Progenitor cell of endocrine pancreas (in vitro differentiated cells): ENCODE data around the gene CERS6. TPM values are rescaled to one million over a fixed set of nuclear protein-coding genes. Genes with fewer than 3 reads are reported as not detected.
"Not testable (repeated sequence)": the region's sequence is repeated elsewhere in the genome, so short reads cannot be mapped to it uniquely, and the experiment has no call there.

Experiments
- DNase-seq: peaks from one replicate; pipeline ENCODE4 v3.0.0; 2021; ENCODE audit warnings: low spot score; ENCODE audit not compliant: unreplicated experiment
- H3K27ac Mint-ChIP-seq: 2 replicates; pipeline ENCODE4 v1.8.0; 2021; ENCODE audit warnings: mild to moderate bottlenecking, moderate library complexity, mixed read lengths
- H3K27me3 Mint-ChIP-seq: 2 replicates; pipeline ENCODE4 v1.8.0; 2021; ENCODE audit warnings: mixed read lengths
- H3K36me3 Mint-ChIP-seq: 2 replicates; pipeline ENCODE4 v1.8.0; 2022; ENCODE audit warnings: mixed read lengths; ENCODE audit not compliant: insufficient read depth
- H3K4me1 Mint-ChIP-seq: 2 replicates; pipeline ENCODE4 v1.8.0; 2021; ENCODE audit warnings: low read depth, mixed read lengths
- H3K4me3 Mint-ChIP-seq: 2 replicates; pipeline ENCODE4 v1.8.0; 2021; ENCODE audit warnings: low read depth, mild to moderate bottlenecking, moderate library complexity, mixed read lengths
- H3K9me3 Mint-ChIP-seq: 2 replicates; pipeline ENCODE4 v1.8.0; 2021; ENCODE audit warnings: low read depth, mixed read lengths
- CTCF ChIP-seq: fragments of 200-600 bp; sonication (generic); IDR thresholded peaks from one replicate; pipeline ENCODE4 v1.5.0; 2021; ENCODE audit warnings: antibody characterized with exemption, mild to moderate bottlenecking; ENCODE audit not compliant: unreplicated experiment
- total RNA-seq: library from RNA; stranded (reverse); gene quantifications from 2 replicates; pipeline ENCODE4 v1.2.1, GENCODE V29; 2021

CERS6 gene
- total RNA-seq, 1 donor from 2014 or later = 32.5 TPM

GRCh38 chr2:168660870-168661862 lies 205.1 kb downstream of the CERS6 start:
- no peak overlapping the region for H3K4me3 Mint-ChIP-seq
- H3K36me3 Mint-ChIP-seq = peaks cover 4% of the 10 kb centered on the region
- no peaks in the 10 kb centered on the region for H3K27me3 Mint-ChIP-seq
- TF ChIP-seq CTCF = no peak
- peaks cover 18% of the 10 kb centered on the region for H3K4me1 Mint-ChIP-seq
- H3K27ac Mint-ChIP-seq = peak overlapping the region; percentile 0
- no peak for DNase-seq
- H3K9me3 Mint-ChIP-seq = no peaks in the 10 kb centered on the region

- Mint-ChIP-seq H3K27ac (no peak overlapping the region), H3K36me3 (peaks cover 4% of the 10 kb centered on the region), H3K4me3 (no peak overlapping the region), H3K4me1 (peaks cover 18% of the 10 kb centered on the region), H3K9me3 (no peaks in the 10 kb centered on the region), H3K27me3 (no peaks in the 10 kb centered on the region)
- DNase-seq = no peak
- no peak for TF ChIP-seq CTCF
Observed at GRCh38 chr2:168661863-168662256, 205.8 kb downstream of the CERS6 start.

GRCh38 chr2:168662651-168663208 lies 206.7 kb downstream of the CERS6 start:
- Mint-ChIP-seq H3K27me3 (no peaks in the 10 kb centered on the region), H3K4me3 (no peak overlapping the region), H3K9me3 (no peaks in the 10 kb centered on the region), H3K27ac (no peak overlapping the region), H3K36me3 (peaks cover 2% of the 10 kb centered on the region), H3K4me1 (peaks cover 19% of the 10 kb centered on the region)
- no peak for DNase-seq
- TF ChIP-seq CTCF = no peak

- Mint-ChIP-seq H3K36me3 (no peaks in the 10 kb centered on the region), H3K4me3 (no peak overlapping the region), H3K27ac (peak overlapping the region; percentile 54), H3K9me3 (no peaks in the 10 kb centered on the region), H3K27me3 (no peaks in the 10 kb centered on the region), H3K4me1 (peaks cover 23% of the 10 kb centered on the region)
- DNase-seq = no peak
- no peak for TF ChIP-seq CTCF
Observed at GRCh38 chr2:168663993-168664392, 207.9 kb downstream of the CERS6 start.

GRCh38 chr2:168664715-168665114 lies 208.6 kb downstream of the CERS6 start:
- H3K4me3 Mint-ChIP-seq, H3K36me3 Mint-ChIP-seq, H3K27me3 Mint-ChIP-seq, DNase-seq, H3K27ac Mint-ChIP-seq, H3K9me3 Mint-ChIP-seq: not testable (repeated sequence)
- peaks cover 21% of the 10 kb centered on the region for H3K4me1 Mint-ChIP-seq
